DLD1 (cell line): Measurements from ENCODE around the gene LEFTY2.
"Not testable (repeated sequence)": the region's sequence is repeated elsewhere in the genome, so short reads cannot be mapped to it uniquely, and the experiment has no call there.

ENCODE experiments used
- in situ Hi-C: cut with HindIII; loops from 2 replicates; pipeline ENCODE4 v1.10.0; 2017; ENCODE audit warnings: low sequenced_read_pairs

The LEFTY2 gene

GRCh38 chr1:225958041-225958440, 17.0 kb upstream of the LEFTY2 start:
- in situ Hi-C loops: no loop called here

GRCh38 chr1:225954753-225955152, 13.7 kb upstream of the LEFTY2 start:
- in situ Hi-C loops: no loop called here

GRCh38 chr1:225953315-225953714, 12.3 kb upstream of the LEFTY2 start:
- in situ Hi-C loops: no loop called here

GRCh38 chr1:225950905-225951497, 10.0 kb upstream of the LEFTY2 start:
- in situ Hi-C loops: no loop called here

GRCh38 chr1:225949041-225949440, 8.0 kb upstream of the LEFTY2 start:
- in situ Hi-C loops: no loop called here

- in situ Hi-C loops: no loop called here
These were observed 5.8 kb upstream of the LEFTY2 start for GRCh38 chr1:225946803-225947202.

- in situ Hi-C loops: no loop called here
These were observed 5.1 kb upstream of the LEFTY2 start for GRCh38 chr1:225946082-225946620.

- in situ Hi-C loops: no loop called here
These were observed 4.5 kb upstream of the LEFTY2 start for GRCh38 chr1:225945564-225945963.

GRCh38 chr1:225944951-225945350, 3.9 kb upstream of the LEFTY2 start:
- in situ Hi-C loops: no loop called here

- in situ Hi-C loops: no loop called here
These were observed 3.4 kb upstream of the LEFTY2 start for GRCh38 chr1:225944387-225944786.

GRCh38 chr1:225943582-225943981, 2.6 kb upstream of the LEFTY2 start:
- in situ Hi-C loops: no loop called here

- in situ Hi-C loops: no loop called here
These were observed 1.6 kb upstream of the LEFTY2 start for GRCh38 chr1:225942574-225942973.

- in situ Hi-C loops: no loop called here
These were observed 862 bp upstream of the LEFTY2 start for GRCh38 chr1:225941942-225942222.

GRCh38 chr1:225940385-225941151, 452 bp downstream of the LEFTY2 start:
- in situ Hi-C loops: no loop called here

- in situ Hi-C loops: not testable (repeated sequence)
These were observed 1.1 kb downstream of the LEFTY2 start for GRCh38 chr1:225939939-225940310.

GRCh38 chr1:225939097-225939938, 1.7 kb downstream of the LEFTY2 start:
- in situ Hi-C loops: not testable (repeated sequence)

- in situ Hi-C loops: no loop called here
These were observed 3.7 kb downstream of the LEFTY2 start for GRCh38 chr1:225937048-225937968.

GRCh38 chr1:225936523-225936922, 4.5 kb downstream of the LEFTY2 start:
- in situ Hi-C loops: no loop called here

- in situ Hi-C loops: not testable (repeated sequence)
These were observed 4.9 kb downstream of the LEFTY2 start for GRCh38 chr1:225936086-225936485.

GRCh38 chr1:225934711-225935110, 6.3 kb downstream of the LEFTY2 start:
- in situ Hi-C loops: no loop called here

GRCh38 chr1:225933072-225933471, 7.9 kb downstream of the LEFTY2 start:
- in situ Hi-C loops: no loop called here
